Measurements from ENCODE around the gene CNOT8.

Gene CNOT8

DNA sequence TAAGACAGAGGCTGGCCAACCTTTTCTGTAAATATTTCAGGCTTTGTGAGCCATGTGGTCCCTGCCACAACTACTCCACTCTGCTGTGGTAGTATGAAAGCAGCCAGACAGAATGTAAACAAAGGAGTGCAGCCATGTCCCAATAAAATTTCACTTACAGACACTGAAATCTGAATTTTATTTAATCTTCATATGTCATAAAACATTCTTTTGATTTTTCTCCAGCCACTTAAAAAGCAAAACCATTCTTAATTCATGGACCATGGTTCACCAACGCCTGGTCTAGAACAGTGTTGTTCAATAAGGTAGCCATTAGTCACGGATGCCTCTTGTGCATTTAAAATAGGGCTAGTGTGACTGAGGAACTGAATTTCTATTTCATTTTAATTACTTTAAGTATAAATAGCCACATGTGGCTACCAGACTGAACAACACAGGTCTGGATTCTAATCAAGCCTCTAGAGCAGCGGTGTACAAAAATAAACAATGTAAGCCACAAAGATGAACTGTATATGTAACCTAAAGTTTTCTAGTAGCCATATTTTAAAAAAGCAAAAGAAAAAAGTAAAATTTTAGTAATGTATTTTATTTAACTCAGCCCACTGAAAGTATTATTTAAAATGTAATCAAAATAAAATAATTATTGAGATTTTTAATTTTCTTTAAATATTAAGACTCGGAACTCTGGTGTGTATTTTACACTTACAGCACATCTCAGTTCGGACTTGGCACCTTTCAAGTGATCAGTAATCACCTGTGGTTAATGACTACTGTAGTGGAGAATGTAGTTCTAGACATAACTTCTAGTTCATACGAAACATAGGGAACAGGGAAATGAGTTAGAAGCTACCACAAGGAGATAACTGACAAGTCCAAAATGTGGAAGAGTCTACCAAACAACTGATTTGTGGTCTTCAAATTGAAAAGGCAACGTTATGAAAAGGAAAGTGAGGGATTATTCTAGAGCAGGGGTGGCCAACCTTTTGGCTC, 65.3 kb downstream of the CNOT8 start:
- Histone ChIP-seq H3K4me3 (ENCODE audit: extremely low read depth, insufficient read depth, low read length, poor library complexity, severe bottlenecking) (no peak overlapping the region), H3K27ac (ENCODE audit: low read depth, low read length, severe bottlenecking) (no peak overlapping the region), H3K9me3 (ENCODE audit: control insufficient read depth, low read length) (no peaks in the 10 kb centered on the region), H3K36me3 (ENCODE audit: control insufficient read depth, insufficient read depth, low read length) (peaks cover 64% of the 10 kb centered on the region), H3K4me1 (ENCODE audit: control insufficient read depth, insufficient read depth, low read length, poor library complexity, severe bottlenecking) (no peaks in the 10 kb centered on the region)
- whole genome bisulfite sequencing, 2 experiments (ENCODE audit: insufficient coverage in 2 of 2): 100% methylated on average over 1 to 2 of the region's 7 CpGs
